Breast epithelium (tissue), 4 donors: ENCODE results near the gene HSCB. TPM values are rescaled to one million over a fixed set of nuclear protein-coding genes. Genes with fewer than 3 reads are reported as not detected.
"Not testable (repeated sequence)": the region's sequence is repeated elsewhere in the genome, so short reads cannot be mapped to it uniquely, and the experiment has no call there.

Experiments
- DNase-seq, 2 donors: peaks; one replicate each; pipeline ENCODE4 v3.0.0-alpha.2; 2019; ENCODE audit warnings: low spot score in 2 of 2
- H3K27ac ChIP-seq, 2 donors: fragments of 200-600 bp; sonication (generic) in 1 of 2; one replicate each; pipeline ENCODE4 v1.5.1; 2016 to 2019; ENCODE audit warnings: mild to moderate bottlenecking in 1 of 2
- H3K27me3 ChIP-seq, 2 donors: fragments of 200-600 bp; sonication (generic) in 1 of 2; one replicate each; pipeline versions ENCODE4 v1.5.1 to v1.6.0; 2017 to 2019; ENCODE audit warnings: control low read depth in 1 of 2, mild to moderate bottlenecking in 1 of 2
- H3K36me3 ChIP-seq: fragments of 200-600 bp; one replicate; pipeline ENCODE4 v1.5.1; 2019
- H3K4me1 ChIP-seq, 2 donors: fragments of 200-600 bp; sonication (generic); one replicate each; pipeline ENCODE4 v1.5.1; 2016 to 2019; ENCODE audit warnings: control low read depth in 1 of 2
- H3K4me3 ChIP-seq, 3 donors: fragments of 200-600 bp; sonication (generic); 1 replicate in 2 of 3; 2 replicates in 1 of 3; pipeline ENCODE4 v1.5.1; 2016 to 2019; ENCODE audit warnings: mild to moderate bottlenecking in 3 of 3, moderate library complexity in 2 of 3
- H3K9me3 ChIP-seq, 2 donors: fragments of 200-600 bp; sonication (generic) in 1 of 2; one replicate each; pipeline ENCODE4 v1.5.1; 2016 to 2019; ENCODE audit warnings: control low read depth in 1 of 2
- POLR2A ChIP-seq: fragments of 450-650 bp; IDR thresholded peaks from one replicate; pipeline ENCODE4 v1.6.1; 2016; ENCODE audit warnings: antibody characterized with exemption, mild to moderate bottlenecking, moderate library complexity
- POLR2AphosphoS5 ChIP-seq, 3 donors: sonication (generic); formaldehyde crosslinking; IDR thresholded peaks; one replicate each; pipeline ENCODE4 v1.6.1; 2017; ENCODE audit warnings: antibody characterized with exemption in 3 of 3
- intact Hi-C: fragments of 100-400 bp; cut with DNase I; formaldehyde crosslinking; loops from one replicate; pipeline ENCODE4 v1.15.1; 2023; ENCODE audit warnings: low total_unique reads
- total RNA-seq, 3 donors: library from RNA; depleted of rRNA; stranded (reverse); fragments of >200 nt; gene quantifications; one replicate each; pipeline ENCODE4 v1.1.0, GENCODE V29; 2016
- TF ChIP-seq, protein P1 (sequence below), 3 donors: fragments of 450-650 bp; IDR thresholded peaks; one replicate each; pipeline ENCODE4 v1.5.1; 2016 to 2017; ENCODE audit warnings: antibody characterized with exemption in 3 of 3, mild to moderate bottlenecking in 3 of 3, moderate library complexity in 3 of 3

The HSCB gene, protein sequence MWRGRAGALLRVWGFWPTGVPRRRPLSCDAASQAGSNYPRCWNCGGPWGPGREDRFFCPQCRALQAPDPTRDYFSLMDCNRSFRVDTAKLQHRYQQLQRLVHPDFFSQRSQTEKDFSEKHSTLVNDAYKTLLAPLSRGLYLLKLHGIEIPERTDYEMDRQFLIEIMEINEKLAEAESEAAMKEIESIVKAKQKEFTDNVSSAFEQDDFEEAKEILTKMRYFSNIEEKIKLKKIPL
- total RNA-seq: 10 to 100 TPM; 25.3 to 49.3 (median 32.4) TPM

DNA sequence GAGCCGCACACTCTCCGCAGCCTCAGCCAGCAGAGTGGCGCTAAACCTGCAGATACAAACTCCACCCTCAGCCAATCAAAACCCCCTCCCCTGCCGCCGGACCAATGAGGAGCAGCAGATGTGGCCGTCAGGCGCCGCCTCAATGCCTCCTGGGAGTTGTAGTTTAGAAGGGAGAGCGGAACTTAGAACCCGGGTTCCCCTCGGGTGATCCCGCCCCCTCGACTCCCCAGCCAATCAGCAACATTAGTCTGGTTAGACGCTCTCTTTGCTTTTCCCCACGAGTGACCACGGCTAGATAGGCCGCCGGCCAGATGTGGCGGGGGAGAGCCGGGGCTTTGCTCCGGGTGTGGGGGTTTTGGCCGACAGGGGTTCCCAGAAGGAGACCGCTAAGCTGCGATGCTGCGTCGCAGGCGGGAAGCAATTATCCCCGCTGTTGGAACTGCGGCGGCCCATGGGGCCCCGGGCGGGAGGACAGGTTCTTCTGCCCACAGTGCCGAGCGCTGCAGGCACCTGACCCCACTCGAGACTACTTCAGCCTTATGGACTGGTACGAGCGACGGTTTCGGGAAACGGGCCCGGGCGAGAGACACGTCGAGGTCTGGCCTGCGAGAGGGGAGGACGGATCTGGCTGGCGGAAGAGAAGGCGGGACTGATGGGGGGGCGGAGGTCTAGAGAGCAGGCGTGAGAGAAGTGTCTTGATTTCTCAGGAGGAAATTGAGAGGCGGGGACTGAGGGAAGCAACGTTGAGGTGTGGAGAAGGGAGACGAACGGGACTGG, at the start of gene HSCB, which contains the start of gene CHEK2:
TSS of gene HSCB (plus strand) at position 255 of the 777 bp plus-strand sequence. CDS start at position 312, 57 bp downstream.
TSS of gene CHEK2 (minus strand) at position 36 of the 777 bp plus-strand sequence. CDS start 7,099 bp downstream, outside the sequence.
- H3K4me1 ChIP-seq: peaks cover 4 to 7% of the 10 kb centered on the region in 2 donors
- peak within 1 kb of the TSS; percentile 98 to 100 for H3K27ac ChIP-seq
- no peaks in the 10 kb centered on the region for H3K27me3 ChIP-seq
- H3K9me3 ChIP-seq: no peaks in the 10 kb centered on the region
- intact Hi-C loops: no loop called here
- TF ChIP-seq, protein P1, sequence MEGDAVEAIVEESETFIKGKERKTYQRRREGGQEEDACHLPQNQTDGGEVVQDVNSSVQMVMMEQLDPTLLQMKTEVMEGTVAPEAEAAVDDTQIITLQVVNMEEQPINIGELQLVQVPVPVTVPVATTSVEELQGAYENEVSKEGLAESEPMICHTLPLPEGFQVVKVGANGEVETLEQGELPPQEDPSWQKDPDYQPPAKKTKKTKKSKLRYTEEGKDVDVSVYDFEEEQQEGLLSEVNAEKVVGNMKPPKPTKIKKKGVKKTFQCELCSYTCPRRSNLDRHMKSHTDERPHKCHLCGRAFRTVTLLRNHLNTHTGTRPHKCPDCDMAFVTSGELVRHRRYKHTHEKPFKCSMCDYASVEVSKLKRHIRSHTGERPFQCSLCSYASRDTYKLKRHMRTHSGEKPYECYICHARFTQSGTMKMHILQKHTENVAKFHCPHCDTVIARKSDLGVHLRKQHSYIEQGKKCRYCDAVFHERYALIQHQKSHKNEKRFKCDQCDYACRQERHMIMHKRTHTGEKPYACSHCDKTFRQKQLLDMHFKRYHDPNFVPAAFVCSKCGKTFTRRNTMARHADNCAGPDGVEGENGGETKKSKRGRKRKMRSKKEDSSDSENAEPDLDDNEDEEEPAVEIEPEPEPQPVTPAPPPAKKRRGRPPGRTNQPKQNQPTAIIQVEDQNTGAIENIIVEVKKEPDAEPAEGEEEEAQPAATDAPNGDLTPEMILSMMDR (IDR thresholded peaks at IDR 0.05): peak in 1 of 3 donors; percentile 8
- TF ChIP-seq POLR2AphosphoS5 (IDR thresholded peaks at IDR 0.05) (peak; percentile 75 to 88 (median 81)), POLR2A (peak; percentile 68)
- peak; percentile 97 to 99 for DNase-seq
- peak within 1 kb of the TSS; percentile 82 to 96 (median 96) for H3K4me3 ChIP-seq
- no peaks in the 10 kb centered on the region for H3K36me3 ChIP-seq

DNA sequence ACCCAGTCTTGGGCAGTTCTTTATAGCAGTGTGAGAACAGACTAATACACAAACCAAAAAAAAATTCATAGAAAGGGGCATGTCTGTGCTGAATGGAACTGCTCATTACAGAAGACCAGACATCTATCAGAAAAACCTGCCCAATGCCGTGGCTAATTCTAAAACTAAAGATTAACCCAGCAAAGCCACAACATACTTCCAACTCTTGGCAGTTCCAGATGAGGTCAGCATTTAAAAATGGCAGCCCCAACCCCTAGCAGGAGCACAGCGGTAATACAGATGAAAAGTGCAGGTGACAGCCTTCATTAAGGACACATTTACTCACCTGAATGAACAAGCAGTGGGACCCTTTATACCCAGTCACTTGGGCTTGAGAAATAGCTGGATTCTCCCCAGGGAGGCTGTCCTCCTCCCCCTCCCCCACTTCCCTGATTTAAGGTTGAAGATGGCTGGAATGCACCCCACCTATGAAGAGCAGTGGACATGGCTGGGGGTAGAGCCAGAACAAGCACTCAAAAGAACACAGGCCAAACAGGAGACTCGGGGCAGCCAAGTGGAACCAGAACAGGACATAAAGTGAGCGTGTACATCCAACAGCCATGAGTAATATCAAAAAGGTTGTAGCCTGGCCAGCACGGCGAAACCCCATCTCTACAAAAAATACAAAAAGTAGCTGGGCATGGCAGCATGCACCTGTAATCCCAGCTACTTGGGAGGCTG, 48.6 kb upstream of the HSCB start:
- H3K27ac ChIP-seq, H3K4me1 ChIP-seq, H3K4me3 ChIP-seq, intact Hi-C loops, H3K36me3 ChIP-seq, H3K9me3 ChIP-seq, DNase-seq, H3K27me3 ChIP-seq: not testable (repeated sequence)

DNA sequence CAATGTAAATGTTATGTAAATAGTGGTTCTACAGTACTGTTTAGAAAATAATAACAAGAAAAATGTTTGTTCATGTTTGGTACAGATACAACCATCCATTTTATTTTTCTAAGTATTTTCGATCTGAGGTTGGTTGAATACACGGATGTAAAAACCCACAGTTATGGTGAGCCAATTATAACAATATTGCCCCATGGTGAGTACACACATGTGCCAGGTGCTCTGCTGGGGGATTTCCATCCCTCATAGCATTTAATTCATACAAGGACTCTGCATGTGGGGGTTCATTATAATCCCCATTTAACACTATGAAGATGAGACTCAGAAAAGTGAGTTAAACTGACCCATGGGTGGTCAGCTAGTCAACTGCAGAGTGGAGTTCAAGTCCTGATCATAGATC, 38.9 kb upstream of the HSCB start:
- Histone ChIP-seq H3K36me3 (no peaks in the 10 kb centered on the region), H3K4me3 (no peak overlapping the region), H3K27ac (no peak overlapping the region), H3K27me3 (no peaks in the 10 kb centered on the region), H3K4me1 (no peaks in the 10 kb centered on the region), H3K9me3 (no peaks in the 10 kb centered on the region)
- TF ChIP-seq, protein P1 (IDR thresholded peaks at IDR 0.05): no peak
- TF ChIP-seq POLR2AphosphoS5 (IDR thresholded peaks at IDR 0.05): no peak
- no peak for TF ChIP-seq POLR2A
- intact Hi-C loops: no loop called here
- no peak for DNase-seq

DNA sequence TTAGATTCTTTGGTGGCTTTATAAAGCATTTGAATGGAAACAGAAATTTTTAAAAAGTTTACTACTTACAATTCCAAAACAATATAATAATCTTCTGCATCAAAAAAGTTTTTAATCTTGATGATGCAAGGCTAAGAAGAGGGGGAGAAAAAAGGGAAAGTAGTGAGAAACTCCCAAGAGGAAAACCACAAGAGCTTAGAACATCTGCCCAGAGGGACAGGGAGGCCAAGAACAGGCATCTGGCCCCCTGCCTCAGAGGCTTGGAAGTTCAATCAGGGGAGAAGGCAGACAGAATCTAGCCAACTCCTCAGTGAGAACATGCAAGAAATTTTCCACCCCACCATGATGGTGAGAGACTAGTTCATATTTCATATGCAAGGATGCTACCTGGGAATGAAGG, 38.4 kb upstream of the HSCB start:
- no peak overlapping the region for H3K27ac ChIP-seq
- intact Hi-C loops: no loop called here

DNA sequence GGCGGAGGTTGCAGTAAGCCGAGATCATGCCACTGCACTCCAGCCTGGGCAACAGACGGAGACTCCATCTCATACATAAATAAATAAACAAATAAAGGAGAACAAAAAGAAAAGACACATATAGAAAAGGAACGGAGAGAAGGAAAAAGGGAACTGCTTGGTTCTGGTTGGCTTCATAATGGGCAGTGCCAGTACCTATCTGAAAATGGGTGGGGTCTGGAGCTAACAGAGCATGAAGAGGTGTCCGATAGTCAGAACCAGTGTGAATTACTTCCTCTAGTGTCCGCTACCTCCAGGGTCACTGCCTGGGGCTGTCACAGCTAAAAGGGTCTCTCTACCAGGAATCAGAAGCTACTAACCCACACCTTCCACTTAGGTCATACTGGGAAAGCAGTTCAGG, 35.0 kb upstream of the HSCB start:
- H3K36me3 ChIP-seq: no peaks in the 10 kb centered on the region
- no peak overlapping the region for H3K4me3 ChIP-seq
- no peaks in the 10 kb centered on the region for H3K4me1 ChIP-seq
- no peaks in the 10 kb centered on the region for H3K9me3 ChIP-seq
- TF ChIP-seq POLR2A: no peak
- TF ChIP-seq, protein P1 (IDR thresholded peaks at IDR 0.05): no peak
- TF ChIP-seq POLR2AphosphoS5 (IDR thresholded peaks at IDR 0.05): no peak
- H3K27me3 ChIP-seq: no peaks in the 10 kb centered on the region
- H3K27ac ChIP-seq: no peak overlapping the region
- DNase-seq: no peak
- intact Hi-C loops: no loop called here

More for the DNA sequence above, 38.4 kb upstream of the HSCB start:
- Histone ChIP-seq H3K9me3 (no peaks in the 10 kb centered on the region), H3K27me3 (no peaks in the 10 kb centered on the region), H3K4me1 (no peaks in the 10 kb centered on the region), H3K36me3 (no peaks in the 10 kb centered on the region), H3K4me3 (no peak overlapping the region)
- DNase-seq: no peak
- TF ChIP-seq, protein P1 (IDR thresholded peaks at IDR 0.05): no peak
- TF ChIP-seq POLR2AphosphoS5 (IDR thresholded peaks at IDR 0.05): no peak
- no peak for TF ChIP-seq POLR2A
